ENCODE data around the gene ZNF785. TPM values are rescaled to one million over a fixed set of nuclear protein-coding genes. Genes with fewer than 3 reads are reported as not detected.

Gene ZNF785
- total and polyA plus RNA-seq, 2 of the 13 experiments (the other 11 are each of a cell fraction or from before 2014, with no cell fraction given), result 0.01 TPM; not detected in 1

GRCh38 chr16:30558789-30559377 lies 26.6 kb downstream of the ZNF785 start (continued):
- TF ChIP-seq ZFAT (CRISPR knock-in tag; conservative IDR thresholded peaks at IDR 0.05) (no peak), ZNF558 (CRISPR knock-in tag; IDR thresholded peaks at IDR 0.05; ENCODE audit: borderline replicate concordance) (no peak), KLF12 (CRISPR knock-in tag; IDR thresholded peaks at IDR 0.05; ENCODE audit: borderline replicate concordance) (no peak; the same call in 1 of the 2 replicates), ZNF784 (CRISPR knock-in tag; IDR thresholded peaks at IDR 0.05; ENCODE audit: borderline replicate concordance) (no peak), SAP130 (CRISPR knock-in tag; IDR thresholded peaks at IDR 0.05; ENCODE audit: low read depth) (no peak), ZKSCAN5 (CRISPR knock-in tag; IDR thresholded peaks at IDR 0.05) (peak; percentile 51; the same call in 1 of the 2 replicates), ZEB1 (IDR thresholded peaks at IDR 0.05; ENCODE audit: insufficient replicate concordance, low read depth) (no peak), KLF13 (CRISPR knock-in tag; IDR thresholded peaks at IDR 0.05) (peak; percentile 67; the same call in 1 of the 2 replicates), ZNF30 (CRISPR knock-in tag; IDR thresholded peaks at IDR 0.05) (no peak), MATR3 (CRISPR knock-in tag; IDR thresholded peaks at IDR 0.05) (no peak), BHLHE40 (IDR thresholded peaks at IDR 0.05; ENCODE audit: low read length) (no peak), CCDC6 (CRISPR knock-in tag; IDR thresholded peaks at IDR 0.05) (peak; percentile 13; the same call in 1 of the 2 replicates), SP1 (IDR thresholded peaks at IDR 0.05) (no peak), SP1 (CRISPR knock-in tag; IDR thresholded peaks at IDR 0.05) (peak; percentile 23; the same call in 1 of the 2 replicates), FOXC1 (CRISPR knock-in tag; IDR thresholded peaks at IDR 0.05; ENCODE audit: borderline replicate concordance) (no peak; the same call in 1 of the 2 replicates), DR1 (CRISPR knock-in tag; IDR thresholded peaks at IDR 0.05) (no peak), SCMH1 (CRISPR knock-in tag; IDR thresholded peaks at IDR 0.05; ENCODE audit: borderline replicate concordance) (no peak), ZNF354B (CRISPR knock-in tag; IDR thresholded peaks at IDR 0.05) (no peak), ZNF264 (CRISPR knock-in tag; IDR thresholded peaks at IDR 0.05) (no peak), ZBTB33 (CRISPR knock-in tag; IDR thresholded peaks at IDR 0.05) (no peak), ZNF720 (CRISPR knock-in tag; IDR thresholded peaks at IDR 0.05) (no peak), NPAS2 (CRISPR knock-in tag; IDR thresholded peaks at IDR 0.05; ENCODE audit: borderline replicate concordance) (no peak), GATAD2A (CRISPR knock-in tag; IDR thresholded peaks at IDR 0.05) (no peak), ZNF674 (CRISPR knock-in tag; IDR thresholded peaks at IDR 0.05; ENCODE audit: low read depth) (no peak), CTCF (CRISPR knock-in tag; IDR thresholded peaks at IDR 0.05) (no peak)
- TF ChIP-seq, protein P1, sequence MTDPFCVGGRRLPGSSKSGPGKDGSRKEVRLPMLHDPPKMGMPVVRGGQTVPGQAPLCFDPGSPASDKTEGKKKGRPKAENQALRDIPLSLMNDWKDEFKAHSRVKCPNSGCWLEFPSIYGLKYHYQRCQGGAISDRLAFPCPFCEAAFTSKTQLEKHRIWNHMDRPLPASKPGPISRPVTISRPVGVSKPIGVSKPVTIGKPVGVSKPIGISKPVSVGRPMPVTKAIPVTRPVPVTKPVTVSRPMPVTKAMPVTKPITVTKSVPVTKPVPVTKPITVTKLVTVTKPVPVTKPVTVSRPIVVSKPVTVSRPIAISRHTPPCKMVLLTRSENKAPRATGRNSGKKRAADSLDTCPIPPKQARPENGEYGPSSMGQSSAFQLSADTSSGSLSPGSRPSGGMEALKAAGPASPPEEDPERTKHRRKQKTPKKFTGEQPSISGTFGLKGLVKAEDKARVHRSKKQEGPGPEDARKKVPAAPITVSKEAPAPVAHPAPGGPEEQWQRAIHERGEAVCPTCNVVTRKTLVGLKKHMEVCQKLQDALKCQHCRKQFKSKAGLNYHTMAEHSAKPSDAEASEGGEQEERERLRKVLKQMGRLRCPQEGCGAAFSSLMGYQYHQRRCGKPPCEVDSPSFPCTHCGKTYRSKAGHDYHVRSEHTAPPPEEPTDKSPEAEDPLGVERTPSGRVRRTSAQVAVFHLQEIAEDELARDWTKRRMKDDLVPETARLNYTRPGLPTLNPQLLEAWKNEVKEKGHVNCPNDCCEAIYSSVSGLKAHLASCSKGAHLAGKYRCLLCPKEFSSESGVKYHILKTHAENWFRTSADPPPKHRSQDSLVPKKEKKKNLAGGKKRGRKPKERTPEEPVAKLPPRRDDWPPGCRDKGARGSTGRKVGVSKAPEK (CRISPR knock-in tag; IDR thresholded peaks at IDR 0.05; ENCODE audit: borderline replicate concordance), result no peak
